ENCODE data around the gene ABCA2.
A peak's percentile ranks its signal among the peaks of the same experiment; 100 is the strongest.

ABCA2 gene

GRCh38 chr9:137032858-137033257 is 4.8 kb upstream of the ABCA2 start:
- no peak overlapping the region for H3K4me3 ChIP-seq (replicated peaks in 1 of 2; ENCODE audit: low read depth in 2 of 2, low read length in 2 of 2)
- no peak for TF ChIP-seq CTCF (IDR thresholded peaks at IDR 0.05; ENCODE audit: low read depth, low read length)
- DNase-seq (ENCODE audit: low read depth in 2 of 2) = no peak

- no peak within 1 kb of the TSS for H3K4me3 ChIP-seq (replicated peaks in 1 of 2; ENCODE audit: low read depth in 2 of 2, low read length in 2 of 2)
- DNase-seq (ENCODE audit: low read depth in 2 of 2) = no peak
- TF ChIP-seq CTCF (IDR thresholded peaks at IDR 0.05; ENCODE audit: low read depth, low read length) = no peak
Measured at GRCh38 chr9:137031904-137032640, 4.0 kb upstream of the ABCA2 start, which contains the start of gene FUT7. FUT7 (minus strand) TSS chr9:137032088; CDS start chr9:137031991, 97 bp downstream.

GRCh38 chr9:137030538-137031527 is 2.8 kb upstream of the ABCA2 start:
- DNase-seq (ENCODE audit: low read depth in 2 of 2) = no peak
- H3K4me3 ChIP-seq (replicated peaks in 1 of 2; ENCODE audit: low read depth in 2 of 2, low read length in 2 of 2) = no peak overlapping the region
- TF ChIP-seq CTCF (IDR thresholded peaks at IDR 0.05; ENCODE audit: low read depth, low read length) = no peak

- TF ChIP-seq CTCF (IDR thresholded peaks at IDR 0.05; ENCODE audit: low read depth, low read length) = no peak
- no peak for DNase-seq (ENCODE audit: low read depth in 2 of 2)
- no peak overlapping the region for H3K4me3 ChIP-seq (replicated peaks in 1 of 2; ENCODE audit: low read depth in 2 of 2, low read length in 2 of 2)
Measured at GRCh38 chr9:137030006-137030405, 2.0 kb upstream of the ABCA2 start.

- H3K4me3 ChIP-seq (replicated peaks in 1 of 2; ENCODE audit: low read depth in 2 of 2, low read length in 2 of 2) = no peak overlapping the region
- DNase-seq (ENCODE audit: low read depth in 2 of 2) = peak; percentile 63 to 66
- TF ChIP-seq CTCF (IDR thresholded peaks at IDR 0.05; ENCODE audit: low read depth, low read length) = peak; percentile 96
Measured at GRCh38 chr9:137029058-137029936, 1.3 kb upstream of the ABCA2 start.

Measured in cardiac fibroblast (primary cell).